PC-3 (cell line): Measurements from ENCODE around the gene RNU7-1.

Experiments used
- CTCF ChIP-seq: fragments of 300-600 bp; sonication (generic); conservative IDR thresholded peaks from 2 replicates; pipeline ENCODE4 v1.5.1; 2017; ENCODE audit warnings: antibody characterized with exemption, low read depth, mild to moderate bottlenecking, low read length
- EZH2 ChIP-seq: fragments of 300-600 bp; sonication (generic); IDR thresholded peaks from one replicate; pipeline ENCODE4 v1.6.1; 2017; ENCODE audit warnings: antibody characterized with exemption, mild to moderate bottlenecking, low read length; ENCODE audit not compliant: unreplicated experiment

- TF ChIP-seq CTCF (no peak), EZH2 (no peak)
Observed at GRCh38 chr12:6917491-6918231, 26.0 kb upstream of the RNU7-1 start.
